ENCODE data around the gene SPON1. TPM values are rescaled to one million over a fixed set of nuclear protein-coding genes. Genes with fewer than 3 reads are reported as not detected.

SPON1 gene
- total RNA-seq, 1 experiment from 2014 or later, result 0.20 TPM

- peaks cover under 1 to 4% of the 10 kb centered on the region in 2 experiments; a peak in 3 of 4 replicates for H3K4me1 Mint-ChIP-seq
- Histone ChIP-seq H2AFZ (ENCODE audit: low read length) (no peak overlapping the region), H2AK5ac (ENCODE audit: insufficient read length, low read length) (no peak overlapping the region), H2BK15ac (ENCODE audit: low read depth, low read length) (no peak overlapping the region), H4K91ac (ENCODE audit: insufficient read length, low read depth, low read length) (no peak overlapping the region), H3K4me2 (ENCODE audit: insufficient read depth, insufficient read length, low read length) (no peak overlapping the region), H3K79me1 (ENCODE audit: insufficient read depth, low read depth, low read length, poor library complexity, severe bottlenecking) (no peaks in the 10 kb centered on the region), H3K18ac (ENCODE audit: insufficient read length, low read depth, low read length) (no peak overlapping the region), H3K9me3 (ENCODE audit: control insufficient read depth, low read depth, low read length) (no peaks in the 10 kb centered on the region), H3T11ph (ENCODE audit: low read length) (no peak overlapping the region), H4K8ac (replicated peaks; ENCODE audit: insufficient read length, low read depth, low read length) (no peak overlapping the region), H3K9ac (ENCODE audit: extremely low read depth, insufficient read length, low read length) (no peak overlapping the region), H3K79me2 (ENCODE audit: insufficient read depth, low read length) (no peaks in the 10 kb centered on the region), H4K20me1 (ENCODE audit: control insufficient read depth, insufficient read depth, insufficient read length) (no peaks in the 10 kb centered on the region), H3K4ac (ENCODE audit: low read depth, low read length) (no peak overlapping the region), H3K23ac (ENCODE audit: insufficient read length, low read depth, low read length) (no peak overlapping the region), H4K5ac (ENCODE audit: insufficient read length, low read depth, low read length) (no peak overlapping the region), H2BK20ac (ENCODE audit: low read depth, low read length, poor library complexity, severe bottlenecking) (no peak overlapping the region), H3K27me3 (ENCODE audit: insufficient read depth, low read length) (peaks cover 13% of the 10 kb centered on the region; the same call in 1 of the 2 replicates), H3K4me1 (ENCODE audit: insufficient read depth, low read length) (no peaks in the 10 kb centered on the region), H3K23me2 (ENCODE audit: insufficient read length, low read depth, low read length, poor library complexity, severe bottlenecking) (no peaks in the 10 kb centered on the region), H3K56ac (ENCODE audit: insufficient read length, low read depth, low read length) (no peak overlapping the region), H2BK12ac (ENCODE audit: insufficient read length, low read depth, low read length) (no peak overlapping the region), H2BK120ac (ENCODE audit: low read depth, low read length, poor library complexity, severe bottlenecking) (no peak overlapping the region), H2BK5ac (ENCODE audit: insufficient read length, low read length) (no peak overlapping the region), H3K27ac (ENCODE audit: insufficient read length, low read depth, low read length) (no peak overlapping the region), H3K14ac (ENCODE audit: insufficient read depth, low read length) (no peak overlapping the region)
- no peak for TF ChIP-seq CTCF (conservative IDR thresholded peaks at IDR 0.05)
- no peaks in the 10 kb centered on the region for H3K9me3 Mint-ChIP-seq
- H3K36me3 Mint-ChIP-seq (ENCODE audit: insufficient read depth in 1 of 3, low read depth in 3 of 3), result no peaks in the 10 kb centered on the region; a peak in 1 of 7 replicates
- H3K4me3 Mint-ChIP-seq, result no peak overlapping the region
- no CpG with 5 or more reads among the region's 1 CpG for WGBS (ENCODE audit: extremely low coverage, insufficient read length, low lambda C conversion rate)
- DNase-seq, result no peak
- no peak overlapping the region for H3K27ac Mint-ChIP-seq
- peaks cover 39% of the 10 kb centered on the region for H3K27me3 Mint-ChIP-seq (ENCODE audit: low read depth)
Observed at GRCh38 chr11:13956988-13957387, 5.5 kb upstream of the SPON1 start.

Data from H9 (cell line).